Activated T-cell treated with anti-CD3 and anti-CD28 coated beads, Interleukin-2, amount 50 U/mL, for 1 hour (primary cell): ENCODE measurements around the gene CASTOR1.
A peak's percentile ranks its signal among the peaks of the same experiment; 100 is the strongest.

Experiments
- DNase-seq: peaks from one replicate; pipeline ENCODE4 v3.0.0-alpha.2; 2020

Gene CASTOR1

DNA sequence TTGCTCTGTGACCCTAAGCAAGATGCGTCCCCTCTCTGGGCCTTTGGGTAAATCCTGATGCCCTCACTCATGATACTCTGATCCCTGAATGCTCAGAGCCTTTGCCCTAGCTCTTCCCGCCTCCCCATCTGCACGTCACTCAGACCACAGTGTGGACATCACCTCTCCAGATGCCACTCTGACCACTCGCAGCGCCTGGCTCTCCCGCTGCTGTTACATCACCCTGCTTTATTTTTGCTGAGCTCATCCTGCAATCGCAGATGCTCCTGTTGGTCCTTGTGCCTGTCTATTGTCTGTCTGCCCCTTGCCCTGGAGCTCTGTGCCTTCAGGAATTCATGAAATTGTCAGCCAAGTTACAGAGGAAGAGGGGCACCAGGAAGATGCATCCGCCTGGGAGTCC, 28.2 kb downstream of the CASTOR1 start:
- no peak for DNase-seq

DNA sequence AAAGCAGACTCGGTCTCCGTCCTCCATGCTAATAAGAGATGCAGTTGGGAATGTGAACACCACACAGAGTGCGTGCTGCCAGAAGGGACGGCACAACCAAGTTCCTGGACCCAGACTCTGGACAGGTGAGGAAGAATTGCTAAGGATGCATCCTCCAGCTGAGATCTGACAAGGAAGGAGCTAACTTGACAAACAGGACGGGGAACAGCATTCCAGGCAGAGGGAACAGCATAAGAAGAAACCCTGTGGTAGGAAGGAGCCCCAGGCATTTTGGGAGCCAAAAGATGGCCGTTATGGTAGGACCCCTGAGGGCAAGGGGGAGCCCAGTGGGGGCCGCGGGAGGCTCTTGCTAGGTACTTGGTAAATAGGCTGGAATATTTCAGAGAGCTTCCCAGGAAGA, 28.6 kb downstream of the CASTOR1 start:
- no peak for DNase-seq

DNA sequence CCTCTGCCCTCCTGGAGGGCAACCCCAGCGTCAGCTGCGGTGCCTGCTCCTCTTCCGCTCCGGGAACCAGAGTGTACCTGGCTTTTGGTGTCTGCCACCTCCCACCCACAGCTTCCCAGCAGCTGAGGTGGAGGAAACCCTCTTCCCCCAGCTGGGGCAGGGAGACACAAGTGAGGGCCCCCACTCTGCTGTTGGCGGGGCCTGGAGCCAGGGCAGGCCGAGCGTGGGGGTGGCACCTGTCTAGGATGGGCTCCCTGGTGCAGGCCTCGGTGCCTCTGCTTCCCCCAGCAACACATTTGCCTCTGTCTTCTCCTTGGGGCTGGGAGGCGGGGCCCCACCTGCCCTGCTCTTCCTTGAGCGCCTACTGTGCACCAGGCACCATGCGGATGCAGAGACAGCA, 29.0 kb downstream of the CASTOR1 start:
- no peak for DNase-seq

DNA sequence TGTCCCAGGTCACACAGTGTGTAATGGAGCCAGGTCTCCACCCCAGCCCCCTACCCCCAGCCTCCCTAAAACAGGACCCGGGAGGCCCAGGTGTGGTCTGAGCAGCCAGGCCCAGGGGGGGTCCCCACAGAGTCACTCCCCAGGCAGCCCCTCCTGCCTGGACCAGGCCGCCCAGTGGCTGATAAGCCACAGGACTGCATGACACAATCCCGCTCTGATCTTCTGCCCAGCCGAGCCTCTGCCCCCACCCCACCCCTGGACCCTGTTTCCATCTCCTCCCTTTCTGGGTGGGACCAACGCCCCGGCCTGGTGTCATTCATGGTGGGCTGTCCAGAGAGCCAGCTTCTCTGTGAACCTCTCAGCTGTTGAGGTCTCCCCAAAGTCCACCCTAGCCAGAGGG, 35.0 kb downstream of the CASTOR1 start:
- DNase-seq, result no peak

- no peak for DNase-seq
These were observed 36.0 kb downstream of the CASTOR1 start for GRCh38 chr22:30253205-30253852.

DNA sequence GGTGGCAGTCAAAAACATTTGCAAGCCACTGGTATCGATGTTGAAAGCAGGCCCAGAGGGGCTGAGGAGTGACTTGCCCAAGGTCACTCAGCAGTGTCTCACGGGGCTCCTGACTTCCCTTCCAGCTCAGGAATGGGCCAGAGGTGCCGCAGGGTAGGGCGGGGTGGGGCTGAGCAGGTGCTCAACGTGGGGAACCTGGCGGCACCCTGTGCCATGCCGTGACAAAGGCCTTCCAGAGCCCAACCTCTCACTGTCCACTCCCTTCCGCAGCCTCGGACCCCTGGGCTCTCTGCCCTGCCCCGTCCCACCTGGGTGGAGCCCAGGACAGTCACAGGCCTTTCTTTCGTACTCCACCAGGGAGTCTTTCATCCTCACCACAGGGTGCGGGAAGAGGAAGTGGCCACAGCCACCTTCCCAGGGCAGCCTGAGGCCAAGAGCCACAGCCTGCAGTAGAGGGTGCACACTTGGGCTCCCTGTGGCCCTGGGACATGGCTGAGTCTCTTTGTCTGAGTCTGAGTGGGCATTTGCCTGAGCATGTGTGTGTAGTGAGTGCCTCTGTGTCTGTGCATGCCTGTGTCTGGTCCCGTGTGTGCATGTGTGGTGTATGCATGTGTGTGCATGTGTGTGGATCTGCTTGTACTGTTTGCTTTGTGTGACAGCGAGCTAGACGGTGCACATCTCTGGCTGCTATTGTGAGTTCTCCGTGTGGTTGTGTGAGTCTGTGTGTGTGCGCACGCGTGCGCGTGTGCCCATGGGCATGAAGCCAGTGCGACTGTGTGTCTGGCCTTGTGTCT, 36.7 kb downstream of the CASTOR1 start:
- DNase-seq, result no peak

DNA sequence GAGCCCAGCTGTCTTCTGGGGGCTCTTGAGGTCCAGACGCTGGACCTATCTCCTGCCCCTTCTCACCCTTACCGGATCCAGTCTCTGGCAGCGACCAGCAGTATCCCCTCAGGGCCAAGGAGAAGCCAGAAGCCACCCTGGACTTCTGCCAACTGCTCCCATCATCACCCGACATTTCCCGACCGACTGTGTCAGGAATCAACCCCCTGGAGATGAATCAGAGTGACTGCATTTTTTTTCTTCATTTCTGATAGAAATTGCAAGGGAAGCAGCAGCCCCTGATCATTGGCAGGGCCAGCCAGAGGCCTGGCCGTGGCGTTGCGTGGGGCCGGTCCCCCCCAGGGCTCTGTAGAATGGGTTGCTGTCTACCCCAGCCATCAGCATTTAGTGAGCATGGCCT, 37.6 kb downstream of the CASTOR1 start:
- DNase-seq, result no peak

- DNase-seq, result no peak
These were observed 38.5 kb downstream of the CASTOR1 start for GRCh38 chr22:30250661-30251267.

GRCh38 chr22:30250039-30250565, 39.2 kb downstream of the CASTOR1 start:
- DNase-seq, result no peak

- DNase-seq, result no peak
These were observed 40.0 kb downstream of the CASTOR1 start for GRCh38 chr22:30249049-30250038.

GRCh38 chr22:30248484-30248883, 40.8 kb downstream of the CASTOR1 start:
- DNase-seq, result no peak

GRCh38 chr22:30247974-30248373, 41.3 kb downstream of the CASTOR1 start:
- DNase-seq, result no peak

DNA sequence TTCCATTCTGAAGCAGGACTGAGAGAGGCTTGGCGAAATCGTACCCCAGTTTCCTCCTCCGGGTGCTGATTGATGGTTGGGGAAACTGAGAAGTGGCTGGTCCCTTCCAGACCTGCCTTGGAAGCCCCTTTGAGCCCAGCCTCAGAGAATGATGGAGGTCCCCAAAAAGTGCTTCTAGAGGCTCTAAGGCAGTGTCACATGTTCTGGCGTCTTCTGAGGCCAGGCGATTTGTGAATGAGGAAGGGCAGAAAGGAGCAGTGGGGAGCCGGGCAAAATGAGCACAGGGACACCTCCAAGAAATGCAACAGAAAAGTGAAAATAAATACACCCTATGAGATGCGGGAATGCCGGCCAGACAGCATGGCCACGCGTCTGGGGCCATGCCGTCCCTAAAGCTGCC, 41.7 kb downstream of the CASTOR1 start:
- no peak for DNase-seq

DNA sequence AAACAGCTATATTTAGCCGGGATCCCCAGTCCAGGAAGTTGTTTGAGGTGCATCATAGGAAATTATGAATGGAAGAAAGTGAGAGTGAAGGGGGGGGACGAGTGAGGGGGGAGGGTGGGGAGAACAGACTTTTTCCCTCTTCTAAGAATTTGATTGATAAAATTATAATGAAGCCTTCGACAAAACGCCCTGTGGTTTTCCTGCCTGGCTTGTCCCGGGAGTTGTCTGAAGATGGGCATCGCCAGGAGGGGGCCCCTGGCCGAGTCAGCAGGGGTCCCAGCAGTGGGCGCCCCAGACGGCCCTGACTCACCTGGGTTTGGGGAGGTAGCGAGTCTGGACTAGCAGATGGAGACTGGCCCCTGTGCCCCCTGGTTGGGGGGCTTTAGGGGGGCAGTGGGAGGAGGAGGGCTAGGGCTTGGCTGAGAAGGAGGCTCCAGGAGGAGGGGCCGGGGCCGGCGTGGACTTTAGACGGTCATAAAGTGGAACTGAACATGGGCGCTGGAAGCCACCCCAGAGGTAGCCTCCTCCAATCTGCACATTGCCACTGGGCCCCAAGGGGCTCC, 42.4 kb downstream of the CASTOR1 start:
- peak; percentile 35 for DNase-seq

DNA sequence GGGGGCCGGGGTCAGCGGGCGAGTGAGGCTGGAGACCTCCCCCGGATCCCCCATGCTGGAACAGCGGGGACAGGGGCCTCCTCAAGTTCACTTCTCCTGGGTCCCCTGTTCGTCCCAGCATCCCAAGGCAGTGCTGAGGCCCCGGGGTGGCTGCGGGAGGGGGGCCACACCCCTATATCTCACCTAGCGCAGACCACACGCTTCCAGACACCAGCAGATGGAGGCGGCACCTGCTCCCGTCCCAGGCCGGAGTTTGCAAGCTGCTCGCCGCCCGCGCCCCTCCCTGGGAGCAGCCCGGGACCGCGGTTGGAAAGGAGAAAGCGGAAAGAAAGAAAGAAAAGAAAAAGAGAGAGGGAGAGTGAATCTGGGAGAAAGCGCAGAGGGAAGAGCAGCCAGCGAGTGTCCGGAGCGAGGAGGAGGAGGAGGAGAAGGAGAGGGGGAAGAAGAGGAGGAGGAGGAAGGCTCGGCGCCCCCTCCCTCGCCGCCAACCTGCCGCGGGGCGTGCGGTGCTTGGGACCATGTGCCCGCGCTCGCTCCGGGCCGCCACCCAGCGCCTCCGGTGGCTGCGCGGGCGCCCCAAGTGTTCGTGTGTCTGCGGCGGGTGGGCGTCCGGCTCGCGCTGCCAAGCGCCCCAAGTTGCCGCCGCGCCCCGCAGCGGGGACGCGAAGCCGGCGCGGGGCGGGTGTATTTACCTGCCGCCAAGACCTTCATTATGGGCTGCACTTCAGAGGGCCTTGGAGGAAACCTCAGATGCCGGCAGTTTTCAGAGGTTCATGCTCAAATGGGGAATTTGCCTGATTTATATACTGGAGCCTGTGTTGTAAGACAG, 43.1 kb downstream of the CASTOR1 start, which contains the start of gene LIF:
TSS of gene LIF (minus strand) at position 775 of the 829 bp plus-strand sequence. CDS start at position 711, 64 bp downstream.
- DNase-seq, result peak; percentile 62

- DNase-seq, result no peak
These were observed 43.9 kb downstream of the CASTOR1 start for GRCh38 chr22:30245181-30245984.

- DNase-seq, result no peak
These were observed 44.7 kb downstream of the CASTOR1 start for GRCh38 chr22:30244641-30245040.

DNA sequence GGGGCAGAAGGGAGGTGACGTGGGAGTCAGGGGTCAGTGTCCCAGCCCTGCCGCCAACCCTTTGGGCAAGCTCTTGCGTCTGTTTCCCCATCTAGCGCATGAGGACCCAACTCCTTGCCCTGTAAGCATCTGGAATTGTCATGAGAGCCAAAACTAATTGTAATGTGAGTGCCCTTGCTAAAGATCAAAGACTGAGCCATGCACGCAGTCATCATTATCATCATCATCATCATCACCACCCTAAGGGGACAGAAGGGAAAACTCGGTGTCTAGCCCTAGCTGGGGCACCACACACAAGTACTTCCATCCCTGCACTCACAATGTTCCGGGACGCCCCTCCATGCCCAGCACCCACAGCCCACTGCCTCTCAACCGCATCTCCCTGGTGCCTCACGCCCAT, 45.2 kb downstream of the CASTOR1 start:
- no peak for DNase-seq

- DNase-seq, result no peak
These were observed 45.6 kb downstream of the CASTOR1 start for GRCh38 chr22:30243661-30244060.
